C4-2B (cell line): ENCODE measurements around the gene BMPR2.

Experiments
- ZFX ChIP-seq: fragments of 450-650 bp; IDR thresholded peaks from 2 replicates; pipeline ENCODE4 v1.6.1; 2017
- TF ChIP-seq, protein P1 (sequence below): fragments of 450-650 bp; conservative IDR thresholded peaks from 2 replicates; pipeline ENCODE4 v1.5.1; 2017; ENCODE audit warnings: mild to moderate bottlenecking

DNA sequence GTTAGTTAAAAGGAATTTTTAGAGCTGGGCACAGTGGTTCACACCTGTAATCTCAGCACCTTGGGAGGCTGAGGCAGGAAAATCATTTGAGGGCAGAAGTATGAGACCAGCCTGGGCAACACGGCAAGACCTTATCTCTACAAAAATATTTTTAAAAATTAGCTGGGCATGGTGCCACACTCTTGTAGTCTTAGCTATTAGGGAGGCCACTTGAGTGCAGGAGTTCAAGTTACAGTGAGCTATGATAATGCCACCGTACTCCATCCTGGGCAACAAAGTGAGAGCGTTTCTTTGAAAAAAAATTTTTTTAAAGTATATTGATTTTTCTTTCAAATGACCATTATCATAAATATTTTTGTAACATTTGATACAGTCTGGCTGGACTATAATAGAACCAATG is 165.0 kb downstream of the BMPR2 start:
- TF ChIP-seq, protein P1, sequence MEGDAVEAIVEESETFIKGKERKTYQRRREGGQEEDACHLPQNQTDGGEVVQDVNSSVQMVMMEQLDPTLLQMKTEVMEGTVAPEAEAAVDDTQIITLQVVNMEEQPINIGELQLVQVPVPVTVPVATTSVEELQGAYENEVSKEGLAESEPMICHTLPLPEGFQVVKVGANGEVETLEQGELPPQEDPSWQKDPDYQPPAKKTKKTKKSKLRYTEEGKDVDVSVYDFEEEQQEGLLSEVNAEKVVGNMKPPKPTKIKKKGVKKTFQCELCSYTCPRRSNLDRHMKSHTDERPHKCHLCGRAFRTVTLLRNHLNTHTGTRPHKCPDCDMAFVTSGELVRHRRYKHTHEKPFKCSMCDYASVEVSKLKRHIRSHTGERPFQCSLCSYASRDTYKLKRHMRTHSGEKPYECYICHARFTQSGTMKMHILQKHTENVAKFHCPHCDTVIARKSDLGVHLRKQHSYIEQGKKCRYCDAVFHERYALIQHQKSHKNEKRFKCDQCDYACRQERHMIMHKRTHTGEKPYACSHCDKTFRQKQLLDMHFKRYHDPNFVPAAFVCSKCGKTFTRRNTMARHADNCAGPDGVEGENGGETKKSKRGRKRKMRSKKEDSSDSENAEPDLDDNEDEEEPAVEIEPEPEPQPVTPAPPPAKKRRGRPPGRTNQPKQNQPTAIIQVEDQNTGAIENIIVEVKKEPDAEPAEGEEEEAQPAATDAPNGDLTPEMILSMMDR, result no peak
- TF ChIP-seq ZFX, result no peak
